ENCODE results near the gene NR2E1. TPM values are rescaled to one million over a fixed set of nuclear protein-coding genes. Genes with fewer than 3 reads are reported as not detected.

The NR2E1 gene
- total RNA-seq, 1 experiment from 2014 or later: not detected

GRCh38 chr6:108238322-108238721 is 72.5 kb downstream of the NR2E1 start:
- no peak overlapping the region for H2BK15ac ChIP-seq (ENCODE audit: low read depth, low read length)
- no peaks in the 10 kb centered on the region for H4K20me1 ChIP-seq (ENCODE audit: control insufficient read depth, insufficient read depth, insufficient read length)
- H3K4ac ChIP-seq (ENCODE audit: low read depth, low read length): no peak overlapping the region
- peaks cover 14 to 19% of the 10 kb centered on the region in 2 experiments for H3K4me1 Mint-ChIP-seq
- H3K27ac Mint-ChIP-seq: no peak overlapping the region
- no peak overlapping the region for H2BK5ac ChIP-seq (ENCODE audit: insufficient read length, low read length)
- no peaks in the 10 kb centered on the region for H3K23me2 ChIP-seq (ENCODE audit: insufficient read length, low read depth, low read length, poor library complexity, severe bottlenecking)
- no peak overlapping the region for H3K27ac ChIP-seq (ENCODE audit: insufficient read length, low read depth, low read length)
- no peaks in the 10 kb centered on the region for H3K4me1 ChIP-seq (ENCODE audit: insufficient read depth, low read length)
- H3K4me3 Mint-ChIP-seq: no peak overlapping the region
- no peak overlapping the region for H4K8ac ChIP-seq (replicated peaks; ENCODE audit: insufficient read length, low read depth, low read length)
- peaks cover 3 to 10% of the 10 kb centered on the region in 2 experiments; a peak in 4 of 5 replicates for H3K9me3 Mint-ChIP-seq
- H3K9me3 ChIP-seq (ENCODE audit: control insufficient read depth, low read depth, low read length): no peaks in the 10 kb centered on the region
- no peaks in the 10 kb centered on the region for H3K27me3 ChIP-seq (ENCODE audit: insufficient read depth, low read length)
- WGBS (ENCODE audit: extremely low coverage, insufficient read length, low lambda C conversion rate): no CpG with 5 or more reads among the region's 4 CpGs
- H3K79me2 ChIP-seq (ENCODE audit: insufficient read depth, low read length): 0 out of 2 replicates have a peak, but pooled peaks cover 3% of the 10 kb centered on the region
- no peak overlapping the region for H3K9ac ChIP-seq (ENCODE audit: extremely low read depth, insufficient read length, low read length)
- no peak overlapping the region for H3K14ac ChIP-seq (ENCODE audit: insufficient read depth, low read length)
- H2AK5ac ChIP-seq (ENCODE audit: insufficient read length, low read length): no peak overlapping the region
- no peak overlapping the region for H3K18ac ChIP-seq (ENCODE audit: insufficient read length, low read depth, low read length)
- no peak for DNase-seq
- H3K36me3 Mint-ChIP-seq (ENCODE audit: insufficient read depth in 1 of 3, low read depth in 3 of 3): peaks cover 14 to 27% (median 23%) of the 10 kb centered on the region in 3 experiments
- H2AFZ ChIP-seq (ENCODE audit: low read length): no peak overlapping the region
- no peak for TF ChIP-seq CTCF (conservative IDR thresholded peaks at IDR 0.05)
- no peak overlapping the region for H4K5ac ChIP-seq (ENCODE audit: insufficient read length, low read depth, low read length)
- H3K23ac ChIP-seq (ENCODE audit: insufficient read length, low read depth, low read length): no peak overlapping the region
- no peak overlapping the region for H3T11ph ChIP-seq (ENCODE audit: low read length)
- no peaks in the 10 kb centered on the region for H3K79me1 ChIP-seq (ENCODE audit: insufficient read depth, low read depth, low read length, poor library complexity, severe bottlenecking)
- H3K27me3 Mint-ChIP-seq (ENCODE audit: low read depth): no peaks in the 10 kb centered on the region
- no peak overlapping the region for H2BK20ac ChIP-seq (ENCODE audit: low read depth, low read length, poor library complexity, severe bottlenecking)
- no peak overlapping the region for H4K91ac ChIP-seq (ENCODE audit: insufficient read length, low read depth, low read length)
- no peak overlapping the region for H3K56ac ChIP-seq (ENCODE audit: insufficient read length, low read depth, low read length)
- no peak overlapping the region for H2BK120ac ChIP-seq (ENCODE audit: low read depth, low read length, poor library complexity, severe bottlenecking)
- no peak overlapping the region for H3K4me2 ChIP-seq (ENCODE audit: insufficient read depth, insufficient read length, low read length)
- H2BK12ac ChIP-seq (ENCODE audit: insufficient read length, low read depth, low read length): no peak overlapping the region

Other genes starting within 250 kb of the NR2E1 start
- gene SEC63, start 207.8 kb upstream of the NR2E1 start, total RNA-seq (2021): 73.3 and 86.2 TPM in 2 replicates
- gene OSTM1, start 91.3 kb upstream of the NR2E1 start, total RNA-seq (2021): 20.6 and 20.9 TPM in 2 replicates
- gene SNX3, start 95.0 kb downstream of the NR2E1 start, total RNA-seq (2021): 76.7 and 80.7 TPM in 2 replicates
- 4.7 and 6.9 TPM in 2 replicates for gene AFG1L, start 129.0 kb downstream of the NR2E1 start, total RNA-seq (2021)